ENCODE data around the gene PERM1. TPM values are rescaled to one million over a fixed set of nuclear protein-coding genes. Genes with fewer than 3 reads are reported as not detected.
A peak's percentile ranks its signal among the peaks of the same experiment; 100 is the strongest.
"Not testable (repeated sequence)": the region's sequence is repeated elsewhere in the genome, so short reads cannot be mapped to it uniquely, and the experiment has no call there.

Gene PERM1
- total RNA-seq (2021; ENCODE audit: unreplicated experiment) (1.5 TPM), Bru-seq, nascent RNA (percentile 31 among the genes with signal in this experiment), BruChase-seq, experiment 1, labeled RNA remaining after a 2-hour chase (percentile 35 among the genes with signal in this experiment), BruChase-seq, experiment 2, labeled RNA remaining after a 6-hour chase (percentile 35 among the genes with signal in this experiment)
- polyA plus RNA-seq (2012; ENCODE audit: insufficient read length), result 4.7 TPM
- long read RNA-seq, partial matches to known transcripts, result 0 of 2 reads
- long read RNA-seq, other reads (novel, unspliced or antisense), result 2 of 2 reads

- in situ Hi-C loops (cut with HindIII; ENCODE audit: low pct_unique_long_range_greater_than_20kb, low sequenced_read_pairs), result no loop called here
- Histone ChIP-seq H3K27me3 (ENCODE audit: control insufficient read depth, insufficient read depth, low read length) (no peaks in the 10 kb centered on the region), H3K4me1 (ENCODE audit: control insufficient read depth, insufficient read depth, low read length) (no peaks in the 10 kb centered on the region; the same call in 1 of the 2 replicates), H3K36me3 (ENCODE audit: control insufficient read depth, insufficient read depth, low read length) (no peaks in the 10 kb centered on the region), H3K9me3 (ENCODE audit: control insufficient read depth, insufficient read depth, low read depth, low read length) (no peaks in the 10 kb centered on the region), H3K4me3 (ENCODE audit: low read depth in 2 of 2, low read length in 2 of 2) (no peak within 1 kb of the TSS), H3K27ac (ENCODE audit: low read length) (no peak within 1 kb of the TSS)
- BruUV-seq (replicated peaks), result no TSS peak
- POLR2A ChIA-PET, result interaction anchor here (0.5 kb wide), 1 partner anchor 301 kb away, joined by 4 read pairs; no protein-coding TSS in a partner anchor
- TF ChIP-seq POLR2AphosphoS5 (IDR thresholded peaks at IDR 0.05; ENCODE audit: low read depth, low read length), result no peak
- no peak for TF ChIP-seq REST (IDR thresholded peaks at IDR 0.05; ENCODE audit: insufficient read depth in 1 of 2, low read depth in 2 of 2, low read length in 1 of 2)
- no peak for TF ChIP-seq CTCF (IDR thresholded peaks at IDR 0.05)
- TF ChIP-seq TCF7L2 (IDR thresholded peaks at IDR 0.05; ENCODE audit: low read depth, low read length), result no peak
- no peak for TF ChIP-seq SIN3A (IDR thresholded peaks at IDR 0.05; ENCODE audit: borderline replicate concordance, insufficient read depth, low read depth, low read length)
- intact Hi-C loops (cut with micrococcal nuclease; ENCODE audit: unreplicated experiment), result no loop called here
- DNase-seq (ENCODE audit: low read depth, low spot score) (no peak), ATAC-seq (no peak)
- CTCF ChIA-PET, result interaction anchor here (1.2 kb wide), 1 partner anchor 20 kb away, joined by 3 read pairs; no protein-coding TSS in a partner anchor
Observed at GRCh38 chr1:981955-982558, at the start of gene PERM1. PERM1 (minus strand) TSS chr1:982093; CDS start chr1:981029, 1,064 bp downstream.

- intact Hi-C loops (cut with micrococcal nuclease; ENCODE audit: unreplicated experiment); H3K9me3 ChIP-seq (ENCODE audit: control insufficient read depth, insufficient read depth, low read depth, low read length); CTCF ChIA-PET; H3K27ac ChIP-seq (ENCODE audit: low read length); H3K4me1 ChIP-seq (ENCODE audit: control insufficient read depth, insufficient read depth, low read length); H3K36me3 ChIP-seq (ENCODE audit: control insufficient read depth, insufficient read depth, low read length); H3K27me3 ChIP-seq (ENCODE audit: control insufficient read depth, insufficient read depth, low read length); BruUV-seq (replicated peaks); ATAC-seq; H3K4me3 ChIP-seq (ENCODE audit: low read depth in 2 of 2, low read length in 2 of 2); in situ Hi-C loops (cut with HindIII; ENCODE audit: low pct_unique_long_range_greater_than_20kb, low sequenced_read_pairs); DNase-seq (ENCODE audit: low read depth, low spot score): not testable (repeated sequence)
- POLR2A ChIA-PET, result interaction anchor here (0.6 kb wide), 1 partner anchor 18 kb away, joined by 7 read pairs; no protein-coding TSS in a partner anchor
Observed at GRCh38 chr1:1030867-1031658, 49.2 kb upstream of the PERM1 start.

All from Panc1 (cell line).